ENCODE data around the gene KRT86.
"Not testable (repeated sequence)": the region's sequence is repeated elsewhere in the genome, so short reads cannot be mapped to it uniquely, and the experiment has no call there.

KRT86 gene

DNA sequence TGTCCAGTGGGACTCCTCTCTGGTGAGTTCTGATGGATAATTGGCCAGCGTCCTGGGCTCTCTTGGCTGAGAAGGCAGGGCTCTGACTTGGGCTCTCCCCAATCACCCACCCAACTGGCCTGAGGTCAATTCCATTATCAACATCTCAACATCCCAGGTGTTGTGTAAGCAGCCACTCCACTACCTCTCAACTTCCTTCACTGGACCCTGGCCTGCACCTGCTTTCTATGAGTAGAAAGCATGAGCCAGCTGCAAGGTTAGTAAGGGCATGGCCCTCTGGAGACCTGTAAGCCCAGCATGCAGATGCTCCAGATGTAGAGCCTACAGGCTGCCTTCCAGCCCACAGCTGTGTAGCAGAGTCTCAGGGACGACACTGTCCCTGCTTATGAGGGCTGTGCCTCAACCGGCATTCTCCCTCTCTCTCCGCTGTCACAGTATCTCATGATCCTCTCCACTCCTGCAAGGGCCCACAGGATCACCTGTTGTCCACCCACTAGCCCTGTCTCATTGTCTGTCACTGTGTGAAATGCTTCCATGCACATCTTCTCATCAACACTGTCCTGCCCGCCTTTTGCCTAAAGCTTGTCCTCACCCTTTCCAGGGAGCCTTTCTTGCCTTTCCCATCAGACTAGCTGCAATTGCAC is 22.2 kb downstream of the KRT86 start:
- no peak for DNase-seq

- no peak for DNase-seq
Observed at GRCh38 chr12:52298677-52299190, 24.3 kb downstream of the KRT86 start.

DNA sequence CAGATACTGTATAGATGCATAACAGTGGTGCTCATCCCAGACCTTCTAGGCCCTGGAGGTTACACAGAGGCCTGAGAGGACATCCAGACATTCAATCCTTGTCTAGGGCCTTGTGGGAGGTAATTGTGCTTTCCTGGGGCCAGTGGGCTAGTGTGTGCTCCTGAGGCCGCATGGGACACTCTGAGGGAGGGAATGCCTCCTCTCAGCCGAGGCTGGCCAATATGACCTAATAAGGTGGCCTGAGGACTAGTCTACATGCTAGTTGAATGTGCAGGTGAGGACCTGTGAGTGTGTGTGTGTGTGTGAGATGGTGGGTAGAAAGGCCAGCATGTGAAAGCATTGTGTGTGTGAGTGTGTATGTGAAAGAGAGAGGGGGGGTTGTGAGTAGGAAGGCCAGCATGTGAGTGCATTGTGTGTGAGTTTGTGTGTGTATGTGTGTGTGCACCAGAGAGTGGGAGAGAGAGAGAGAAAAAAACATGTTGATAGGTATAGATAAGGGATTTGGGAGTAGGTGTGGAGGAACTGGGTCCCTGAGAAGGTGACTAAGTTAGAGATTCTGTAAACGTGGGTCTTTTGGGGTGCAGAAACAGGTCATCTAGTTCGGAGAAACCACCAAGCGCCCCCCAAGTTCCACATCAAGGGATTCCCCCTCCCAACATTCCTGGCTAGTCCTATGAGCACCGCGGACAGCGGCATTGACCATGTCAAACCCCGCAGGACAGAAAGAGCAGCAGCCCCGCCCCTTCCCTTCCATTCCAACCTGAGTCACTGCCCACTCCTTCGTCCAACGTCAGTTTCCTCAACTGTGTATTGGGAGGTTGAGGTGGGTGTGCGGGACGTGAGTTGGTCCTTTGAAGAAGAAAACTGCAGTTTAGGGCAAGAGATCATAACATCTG is 26.6 kb downstream of the KRT86 start:
- DNase-seq: no peak

GRCh38 chr12:52301721-52302120 is 27.3 kb downstream of the KRT86 start:
- DNase-seq: not testable (repeated sequence)

DNA sequence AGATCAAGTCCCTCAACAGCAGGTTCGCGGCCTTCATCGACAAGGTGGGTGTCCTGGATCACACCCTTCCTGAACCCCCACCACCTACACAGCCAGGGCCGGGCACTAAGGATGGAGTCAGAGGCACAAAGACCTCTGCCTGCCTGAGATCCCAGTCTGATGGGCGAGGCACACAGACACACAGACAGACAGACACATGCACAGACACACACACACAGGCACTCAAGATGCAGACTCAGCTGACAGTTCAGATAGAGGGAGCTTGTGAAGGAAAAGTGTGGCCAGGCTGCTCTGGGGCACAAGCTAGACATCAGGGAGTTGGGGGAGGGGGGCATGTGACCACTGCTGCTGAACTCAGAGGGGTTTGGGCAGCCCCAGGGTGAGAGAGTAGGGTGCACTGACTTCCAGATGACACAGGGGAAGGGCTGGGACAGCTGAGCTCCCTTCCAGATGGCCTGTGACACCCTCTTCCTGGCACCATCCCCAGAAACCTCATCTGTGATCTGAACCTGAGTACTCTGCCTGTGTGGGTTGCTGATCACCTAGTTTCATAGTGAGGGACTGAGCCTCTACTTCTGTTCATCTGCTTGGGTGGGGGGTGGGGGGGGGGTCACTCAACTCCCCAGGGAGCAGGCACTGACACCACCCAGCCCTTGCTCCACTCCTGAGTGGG is 27.9 kb downstream of the KRT86 start:
- DNase-seq: not testable (repeated sequence)

GRCh38 chr12:52304941-52305411 is 30.5 kb downstream of the KRT86 start:
- DNase-seq: not testable (repeated sequence)

GRCh38 chr12:52305921-52306705 is 31.7 kb downstream of the KRT86 start:
- DNase-seq: no peak

DNA sequence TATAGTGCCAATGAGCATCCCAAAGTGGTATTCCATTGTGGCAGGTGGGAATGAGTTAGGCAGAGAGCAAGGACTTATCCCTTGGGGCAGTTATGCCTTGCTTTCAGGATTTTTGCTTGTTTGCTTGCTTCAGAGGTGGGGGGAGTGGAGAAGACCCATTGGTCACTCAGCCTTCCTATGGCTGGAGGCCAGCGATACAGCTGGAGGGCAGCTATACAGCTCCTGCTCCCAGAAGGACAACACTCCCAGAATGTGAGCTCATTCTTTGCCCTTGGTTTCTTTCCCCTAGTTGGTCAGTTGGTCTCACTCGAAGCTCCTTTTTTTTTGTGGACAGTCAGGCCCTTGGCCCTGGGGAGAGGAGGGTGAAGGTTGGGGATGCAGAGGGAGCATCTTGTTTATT is 32.3 kb downstream of the KRT86 start:
- DNase-seq: no peak

GRCh38 chr12:52307836-52308805 is 33.7 kb downstream of the KRT86 start:
- DNase-seq: no peak

- DNase-seq: no peak
Observed at GRCh38 chr12:52308806-52309425, 34.5 kb downstream of the KRT86 start.

GRCh38 chr12:52310622-52311284 is 36.3 kb downstream of the KRT86 start:
- no peak for DNase-seq

- no peak for DNase-seq
Observed at GRCh38 chr12:52311285-52311648, 36.8 kb downstream of the KRT86 start.

DNA sequence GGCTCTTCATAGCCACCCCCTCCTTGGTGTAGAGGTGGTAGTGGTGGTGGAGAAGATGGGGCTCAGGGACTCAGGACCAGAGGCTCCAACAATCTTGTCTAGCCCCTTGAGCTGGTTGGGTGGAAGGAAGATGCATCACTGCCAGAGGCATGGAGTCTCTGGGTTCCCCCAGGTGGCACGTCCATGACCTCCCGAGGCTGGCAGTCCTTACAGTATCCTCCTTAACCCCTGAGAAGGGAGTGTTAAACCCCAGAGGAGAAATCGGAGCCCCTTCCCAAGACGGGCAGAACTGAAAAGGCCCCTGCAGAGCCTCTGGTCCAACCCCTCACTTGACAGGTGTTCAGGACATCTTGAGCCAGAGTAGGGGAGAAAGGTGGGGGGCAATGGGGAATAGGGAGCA is 37.6 kb downstream of the KRT86 start:
- no peak for DNase-seq

- DNase-seq: no peak
Observed at GRCh38 chr12:52313461-52313860, 39.0 kb downstream of the KRT86 start.

DNA sequence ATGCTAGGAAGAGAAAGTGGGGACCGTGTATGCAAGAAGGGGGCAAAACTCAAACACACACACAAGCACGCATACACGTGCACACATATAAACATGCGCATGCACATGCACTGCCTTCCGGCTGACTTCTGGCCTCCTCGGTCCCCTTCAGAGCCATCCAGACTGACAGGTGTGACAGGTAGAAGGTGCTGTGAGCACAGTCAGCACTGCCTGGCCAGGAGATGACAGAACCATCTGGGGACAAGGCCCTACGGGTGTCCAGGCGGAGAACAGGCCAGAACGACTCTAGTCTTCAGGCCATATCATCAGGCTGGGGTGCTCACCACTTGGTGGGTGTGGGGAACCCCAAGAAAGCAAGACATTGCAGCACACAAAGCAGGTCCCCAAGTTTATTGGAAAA is 39.5 kb downstream of the KRT86 start:
- no peak for DNase-seq

- no peak for DNase-seq
Observed at GRCh38 chr12:52314511-52314910, 40.1 kb downstream of the KRT86 start.

GRCh38 chr12:52315721-52316120 is 41.3 kb downstream of the KRT86 start:
- DNase-seq: not testable (repeated sequence)

- no peak for DNase-seq
Observed at GRCh38 chr12:52316290-52316689, 41.8 kb downstream of the KRT86 start.

GRCh38 chr12:52316701-52317100 is 42.3 kb downstream of the KRT86 start:
- DNase-seq: no peak

- DNase-seq: no peak
Observed at GRCh38 chr12:52317468-52318052, 43.1 kb downstream of the KRT86 start.
